Stimulated activated CD8-positive, alpha-beta memory T cell treated with anti-CD3 and anti-CD28 coated beads, Interleukin-2, amount 100 ng/mL, for 1 hour (primary cell): ENCODE results near the gene SNN.

ENCODE experiments used
- DNase-seq, 2 donors: peaks; one replicate each; pipeline ENCODE4 v3.0.0-alpha.2; 2020; ENCODE audit warnings: low read depth in 2 of 2

SNN gene

DNA sequence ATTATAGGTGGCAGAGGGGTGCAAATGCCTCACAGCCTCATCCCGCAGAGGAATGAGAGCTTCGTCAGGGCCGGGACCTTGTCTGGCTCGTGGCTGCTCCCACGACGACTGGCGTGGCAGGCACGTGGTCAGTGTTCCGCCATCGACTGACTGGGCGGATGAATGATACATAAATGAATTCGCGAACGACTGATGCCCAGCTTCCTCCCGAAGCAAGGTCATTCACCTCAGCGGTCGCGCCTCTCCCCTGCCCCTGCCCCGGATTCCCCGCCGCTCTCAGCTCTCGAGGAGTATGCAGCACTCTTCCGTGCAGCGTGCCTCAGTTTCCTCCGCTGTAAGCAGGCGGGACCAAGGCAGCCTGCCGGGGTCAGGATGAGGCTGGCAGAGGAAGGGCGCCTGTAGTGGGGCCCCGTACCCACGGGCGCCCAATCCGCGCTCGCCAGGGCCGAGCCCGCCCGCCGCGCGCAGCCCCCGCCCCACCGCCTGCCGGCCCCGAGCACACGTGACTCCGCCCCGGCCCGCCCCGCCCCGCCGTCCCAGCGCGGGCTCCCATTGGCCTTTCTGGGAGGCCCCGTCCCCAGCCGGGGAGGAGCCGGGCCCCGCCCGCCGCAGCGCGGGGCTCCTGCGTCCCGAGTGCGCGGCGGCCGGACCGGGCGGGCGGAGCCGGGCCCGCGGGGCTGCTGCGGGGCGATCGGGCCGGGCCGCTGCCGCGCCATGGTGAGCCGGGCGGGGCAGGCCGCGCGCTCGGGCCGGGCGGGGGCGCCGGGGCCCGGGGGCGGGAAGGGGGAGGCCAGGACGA is at the start of gene SNN:
Gene SNN (plus strand): TSS at position 632 of the 799 bp plus-strand sequence. CDS start 7,605 bp downstream, outside the sequence.
- DNase-seq, result peak; percentile 64 to 73

DNA sequence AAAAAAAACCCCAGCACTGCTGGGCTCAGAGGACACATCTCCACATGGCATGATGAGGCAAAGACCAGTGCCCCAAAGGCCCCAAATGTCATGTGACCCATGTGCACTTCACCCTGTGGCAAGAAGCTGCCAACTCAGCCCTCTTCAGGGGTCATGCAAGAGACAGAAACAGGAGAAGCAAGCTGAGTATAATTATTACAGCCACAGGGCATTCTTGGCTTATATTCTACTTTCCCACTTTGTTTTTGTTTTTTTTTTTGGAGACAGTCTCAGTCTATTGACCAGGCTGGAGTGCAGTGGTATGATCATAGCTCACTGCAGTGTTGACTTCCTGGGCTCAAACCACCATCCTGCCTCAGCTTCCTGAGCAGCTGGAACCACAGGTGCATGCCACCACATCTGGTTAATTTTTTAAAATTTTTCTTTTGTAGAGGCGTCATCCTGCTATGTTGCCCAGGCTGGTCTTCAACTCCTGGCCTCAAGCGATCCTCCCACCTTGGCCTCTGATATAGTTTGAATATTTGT is 48.9 kb upstream of the SNN start:
- no peak for DNase-seq

- no peak for DNase-seq
Measured at GRCh38 chr16:11620243-11621003, 47.8 kb upstream of the SNN start.

GRCh38 chr16:11621539-11621919 is 46.7 kb upstream of the SNN start:
- DNase-seq, result no peak

DNA sequence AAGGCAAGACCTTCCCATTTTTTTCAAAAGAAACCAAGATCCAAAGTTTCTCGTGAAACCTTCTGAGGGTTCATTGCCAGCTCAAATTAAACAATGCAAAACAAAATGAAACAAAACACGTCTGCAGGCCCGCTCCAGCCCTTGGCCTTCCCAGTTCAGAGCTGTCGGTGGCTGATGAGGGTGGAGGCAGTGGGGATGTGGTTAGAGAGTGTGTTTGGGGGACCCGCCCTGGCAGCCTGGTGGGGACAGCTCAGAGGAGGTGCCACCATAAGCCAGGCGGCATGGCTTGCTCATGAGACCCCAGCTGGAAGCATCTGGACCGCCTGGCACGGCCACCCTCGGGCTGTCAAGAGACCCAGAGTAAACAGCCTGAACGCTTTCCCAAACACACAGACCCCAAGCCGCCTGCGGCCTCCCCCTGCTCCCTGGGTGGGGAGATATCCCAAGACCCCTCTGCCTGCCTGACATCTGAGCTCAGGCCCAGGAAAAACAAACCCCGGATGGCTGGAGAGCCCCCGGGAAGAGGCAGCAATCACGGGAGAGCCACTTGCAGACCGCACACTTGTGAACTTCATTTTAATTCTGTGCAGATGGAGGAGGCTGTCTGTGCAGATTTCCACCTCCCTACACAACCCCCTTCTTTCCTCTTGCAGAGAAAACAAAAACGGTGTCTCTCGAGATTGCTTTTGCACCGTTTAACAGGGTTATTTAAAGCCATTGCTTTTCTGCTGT is 46.2 kb upstream of the SNN start:
- DNase-seq, result peak in 1 of 2 donors; percentile 33

DNA sequence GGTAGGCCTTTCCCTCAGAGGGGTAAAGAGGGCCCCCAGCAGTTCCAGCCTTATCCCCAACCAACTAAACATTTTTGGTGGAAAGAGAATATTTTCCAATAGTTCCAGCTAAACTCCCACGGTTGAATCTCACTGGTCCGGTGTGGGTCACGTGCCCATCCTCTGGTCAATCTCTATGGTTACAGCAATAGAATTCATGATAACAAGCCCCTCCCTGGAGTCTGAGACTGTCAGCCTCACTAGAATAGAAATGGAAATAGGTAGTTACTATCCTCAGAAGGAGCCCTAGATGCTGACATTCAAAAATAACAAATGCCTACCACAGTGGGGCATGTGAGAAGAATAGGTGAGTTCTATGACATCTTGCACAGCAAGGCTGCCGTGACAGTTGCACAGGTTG is 44.0 kb upstream of the SNN start:
- DNase-seq, result no peak

- no peak for DNase-seq
Measured at GRCh38 chr16:11624636-11625607, 43.3 kb upstream of the SNN start.

DNA sequence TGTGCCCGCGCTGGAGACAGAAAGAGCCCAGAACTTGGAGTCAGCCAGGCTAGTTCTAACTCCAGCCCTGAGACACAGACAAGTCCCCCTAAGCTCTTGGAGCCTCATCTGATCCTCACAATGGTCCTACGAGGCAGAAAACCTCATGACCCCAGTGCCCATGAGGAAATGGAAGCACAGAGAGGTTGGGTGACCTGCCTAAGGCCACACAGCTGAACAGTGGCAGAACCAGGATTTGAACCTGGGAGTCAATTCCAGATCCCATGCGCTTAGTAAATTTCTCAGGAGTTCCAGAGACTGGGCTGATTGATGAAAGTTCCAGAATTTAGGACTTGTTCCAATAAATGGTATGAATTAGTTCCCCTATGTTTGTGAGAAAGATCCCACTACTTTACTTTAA is 42.5 kb upstream of the SNN start:
- no peak for DNase-seq

- no peak for DNase-seq
Measured at GRCh38 chr16:11626657-11627291, 41.5 kb upstream of the SNN start.

DNA sequence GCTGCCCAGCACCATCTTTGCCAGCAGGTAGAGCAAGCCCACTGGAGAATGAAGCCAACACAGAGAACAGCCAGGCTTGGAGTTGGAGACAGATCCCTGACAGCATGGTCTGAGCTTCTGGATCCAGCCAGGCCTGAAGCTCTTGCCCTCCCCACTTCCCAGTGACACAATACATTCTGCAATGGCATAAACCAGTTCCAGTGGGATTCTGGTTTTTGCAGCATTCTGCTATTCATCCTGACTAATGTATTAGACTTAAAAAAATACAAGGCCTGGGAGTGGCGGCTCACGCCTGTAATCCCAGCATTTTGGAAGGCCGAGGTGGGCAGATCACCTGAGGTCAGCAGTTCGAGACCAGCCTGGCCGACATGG is 41.0 kb upstream of the SNN start:
- DNase-seq, result no peak

- no peak for DNase-seq
Measured at GRCh38 chr16:11627822-11628457, 40.3 kb upstream of the SNN start.

- no peak for DNase-seq
Measured at GRCh38 chr16:11629071-11630030, 38.9 kb upstream of the SNN start.

DNA sequence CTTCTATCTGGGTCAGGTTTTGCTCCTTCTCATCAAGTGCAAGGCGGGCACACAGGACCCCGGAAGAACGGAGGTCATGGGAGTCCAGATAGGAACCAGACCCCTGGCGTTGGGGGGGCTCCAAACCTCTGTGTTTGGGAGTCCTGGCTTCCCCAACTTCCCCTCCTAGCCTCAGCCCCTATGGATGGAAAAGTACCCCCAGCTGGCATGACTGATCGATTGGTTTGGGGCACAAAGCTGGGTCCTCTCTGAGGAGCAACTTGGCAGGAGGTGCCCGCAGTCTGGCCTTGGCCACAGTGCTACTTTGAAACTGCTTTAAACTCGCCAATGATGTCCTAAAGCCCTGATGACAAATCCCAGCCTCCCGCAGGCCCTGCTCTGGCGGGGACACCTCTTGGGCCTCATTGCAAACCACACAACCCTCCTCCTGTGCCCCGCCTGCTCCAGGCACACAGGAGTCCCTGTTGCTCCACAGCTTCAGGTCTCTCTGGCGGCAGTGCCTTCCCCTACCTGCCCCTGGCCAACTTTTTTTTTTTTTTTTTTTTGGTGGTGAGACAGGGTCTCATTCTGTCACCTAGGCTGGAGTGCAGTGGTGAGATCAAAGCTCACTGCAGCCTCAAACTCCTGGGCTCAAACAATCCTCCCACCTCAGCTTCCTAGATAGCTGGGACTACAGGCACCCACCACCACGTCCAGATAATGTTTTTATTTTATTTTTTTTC is 38.0 kb upstream of the SNN start:
- no peak for DNase-seq

DNA sequence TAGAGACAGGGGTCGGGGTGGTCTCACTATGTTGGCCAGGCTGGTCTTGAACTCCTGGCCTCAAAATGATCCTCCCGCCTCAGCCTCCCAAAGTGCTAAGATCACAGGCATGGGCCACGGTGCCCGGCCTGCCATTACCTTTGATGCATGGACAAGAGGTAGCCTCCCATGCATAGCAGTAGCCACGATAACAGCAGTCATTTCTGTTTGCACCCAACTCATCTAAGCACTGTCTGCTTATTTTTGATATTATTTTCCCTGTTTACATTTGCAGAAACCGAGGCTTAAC is 37.5 kb upstream of the SNN start:
- DNase-seq, result no peak

DNA sequence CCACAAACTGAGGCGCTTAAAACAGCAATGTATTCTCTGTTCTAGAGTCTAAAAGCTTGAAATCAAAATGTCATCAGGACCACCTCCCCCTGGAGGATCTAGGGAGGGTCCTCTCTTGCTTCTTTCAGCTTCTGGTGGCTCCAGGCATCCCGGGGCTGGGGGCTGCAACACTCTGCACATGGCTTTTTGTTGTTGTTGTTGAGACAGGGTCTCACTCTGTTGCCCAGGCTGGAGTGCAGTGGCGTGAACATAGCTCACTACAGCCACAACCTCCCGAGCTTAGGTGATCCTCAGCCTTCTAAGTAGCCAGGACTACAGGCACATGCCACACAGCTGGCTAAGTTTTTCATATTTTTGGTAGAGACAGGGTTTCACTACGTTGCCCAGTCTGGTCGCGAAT is 37.0 kb upstream of the SNN start:
- DNase-seq, result no peak

DNA sequence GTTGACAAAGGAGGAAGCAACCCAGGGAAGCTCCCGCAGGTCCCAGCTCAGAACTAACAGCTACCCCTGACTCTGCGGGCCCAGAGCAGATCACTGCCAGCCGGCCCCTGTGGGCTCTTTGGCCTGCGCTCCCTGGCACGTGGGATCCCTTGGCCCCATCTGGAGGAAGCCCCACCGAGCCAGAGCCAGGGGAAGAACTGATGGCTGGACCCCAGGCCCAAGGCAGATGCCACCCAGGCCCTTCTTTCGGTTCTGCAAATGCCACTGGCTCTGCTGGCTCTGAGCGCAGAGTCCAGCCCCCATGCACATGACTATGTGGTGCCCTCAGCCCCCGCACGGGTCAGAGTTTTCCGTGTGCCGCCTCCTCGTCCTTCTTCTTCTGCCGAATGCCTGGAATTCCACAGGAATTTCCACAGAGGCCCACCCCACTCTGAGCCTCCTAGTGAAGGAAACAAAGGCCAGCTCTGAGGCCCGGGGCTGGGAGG is 35.8 kb upstream of the SNN start:
- no peak for DNase-seq

GRCh38 chr16:11633113-11633512 is 35.1 kb upstream of the SNN start:
- no peak for DNase-seq

DNA sequence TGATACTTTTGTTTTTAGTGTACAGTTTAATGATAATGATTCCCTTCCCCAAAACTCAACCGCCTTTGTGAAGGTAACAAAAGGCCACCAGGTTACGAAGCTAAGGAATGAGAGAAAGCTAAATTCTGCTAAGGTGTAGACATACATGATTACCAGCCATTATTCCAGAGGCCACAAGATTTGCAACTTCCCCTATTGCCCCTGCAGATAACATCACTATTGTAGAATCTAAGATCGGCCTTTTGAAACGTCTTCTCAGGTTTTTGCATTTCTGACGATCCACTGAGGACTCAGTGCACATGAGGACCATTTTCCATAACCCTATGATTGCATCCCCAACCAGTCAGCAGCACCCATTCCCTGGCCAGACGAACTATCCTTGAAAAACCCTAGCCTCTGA is 33.9 kb upstream of the SNN start:
- DNase-seq, result no peak
